Measurements from ENCODE around the gene UBLCP1.

- TF ChIP-seq REST (IDR thresholded peaks at IDR 0.05; ENCODE audit: insufficient replicate concordance, low read depth), result no peak
- TF ChIP-seq CTCF (IDR thresholded peaks at IDR 0.05; ENCODE audit: insufficient read depth, low read length), result no peak
- no peak for TF ChIP-seq POLR2AphosphoS5 (IDR thresholded peaks at IDR 0.05; ENCODE audit: low read depth)
- TF ChIP-seq SPI1 (IDR thresholded peaks at IDR 0.05; ENCODE audit: borderline replicate concordance, low read depth), result no peak
Observed at GRCh38 chr5:159304961-159305595, 42.0 kb downstream of the UBLCP1 start.
